Embryonic facial prominence (tissue), 1 donor: ENCODE measurements around the gene ZBTB22.

Experiments used
- DNase-seq: peaks from one replicate; pipeline ENCODE4 v3.0.0-alpha.2; 2016; ENCODE audit errors: extremely low spot score

ZBTB22 gene

GRCh38 chr6:33329058-33329457 is 11.5 kb upstream of the ZBTB22 start:
- DNase-seq, result no peak

- no peak for DNase-seq
Measured at GRCh38 chr6:33324125-33324524, 6.6 kb upstream of the ZBTB22 start.

GRCh38 chr6:33323623-33323948 is 6.0 kb upstream of the ZBTB22 start:
- no peak for DNase-seq

- DNase-seq, result no peak
Measured at GRCh38 chr6:33321227-33321626, 3.7 kb upstream of the ZBTB22 start.

- DNase-seq, result no peak
Measured at GRCh38 chr6:33320315-33321181, 3.0 kb upstream of the ZBTB22 start.

GRCh38 chr6:33319939-33320314 is 2.4 kb upstream of the ZBTB22 start:
- no peak for DNase-seq

GRCh38 chr6:33318426-33319073 is 1.0 kb upstream of the ZBTB22 start:
- no peak for DNase-seq

- no peak for DNase-seq
Measured at GRCh38 chr6:33317419-33317668, 200 bp downstream of the ZBTB22 start.

GRCh38 chr6:33316603-33317418 is 733 bp downstream of the ZBTB22 start:
- DNase-seq, result no peak

GRCh38 chr6:33315793-33316602 is 1.5 kb downstream of the ZBTB22 start:
- DNase-seq, result no peak

- DNase-seq, result no peak
Measured at GRCh38 chr6:33314943-33315792, 2.4 kb downstream of the ZBTB22 start.

- no peak for DNase-seq
Measured at GRCh38 chr6:33314515-33314942, 3.0 kb downstream of the ZBTB22 start.

GRCh38 chr6:33313709-33314514 is 3.6 kb downstream of the ZBTB22 start, which contains the start of gene TAPBP:
TAPBP (minus strand) TSS chr6:33314078; CDS start chr6:33314041, 37 bp downstream.
- DNase-seq, result no peak

GRCh38 chr6:33313105-33313708 is 4.3 kb downstream of the ZBTB22 start:
- DNase-seq, result no peak

- no peak for DNase-seq
Measured at GRCh38 chr6:33312361-33313104, 5.0 kb downstream of the ZBTB22 start.

- DNase-seq, result no peak
Measured at GRCh38 chr6:33306356-33306755, 11.2 kb downstream of the ZBTB22 start.

GRCh38 chr6:33305052-33305451 is 12.5 kb downstream of the ZBTB22 start:
- no peak for DNase-seq

GRCh38 chr6:33304216-33304615 is 13.3 kb downstream of the ZBTB22 start:
- no peak for DNase-seq

GRCh38 chr6:33301877-33302276 is 15.7 kb downstream of the ZBTB22 start:
- DNase-seq, result no peak
